Uterus (tissue), 4 donors: ENCODE measurements around the gene ZCCHC14. TPM values are rescaled to one million over a fixed set of nuclear protein-coding genes. Genes with fewer than 3 reads are reported as not detected.

Experiments used
- DNase-seq, 2 donors: peaks; one replicate each; pipeline ENCODE4 v3.0.0-alpha.2; 2019 to 2020
- H3K27ac ChIP-seq, 2 donors: fragments of 200-600 bp; sonication (generic); 1 replicate in 1 of 2; 2 replicates in 1 of 2; pipeline ENCODE4 v1.5.1; 2016 to 2018
- H3K27me3 ChIP-seq, 2 donors: fragments of 200-600 bp; sonication (generic); one replicate each; pipeline ENCODE4 v1.5.1; 2018 to 2019; ENCODE audit warnings: control low read depth in 1 of 2
- H3K36me3 ChIP-seq, 2 donors: fragments of 200-600 bp; sonication (generic); one replicate each; pipeline ENCODE4 v1.5.1; 2019; ENCODE audit warnings: control low read depth in 1 of 2
- H3K4me1 ChIP-seq, 2 donors: fragments of 200-600 bp; sonication (generic); one replicate each; pipeline ENCODE4 v1.5.1; 2018 to 2019; ENCODE audit warnings: control low read depth in 1 of 2
- H3K4me3 ChIP-seq, 2 donors: fragments of 200-600 bp; sonication (generic); 1 replicate in 1 of 2; 2 replicates in 1 of 2; pipeline ENCODE4 v1.5.1; 2018 to 2019; ENCODE audit warnings: mild to moderate bottlenecking in 1 of 2
- H3K9me3 ChIP-seq, 2 donors: fragments of 200-600 bp; sonication (generic); one replicate each; pipeline ENCODE4 v1.5.1; 2019; ENCODE audit warnings: control low read depth in 1 of 2
- CTCF ChIP-seq, 4 experiments: fragments of 200-600 bp in 2 of 4; fragments of 450-650 bp in 2 of 4; sonication (generic) in 2 of 4; IDR thresholded peaks; one replicate each; pipeline ENCODE4 v1.5.1; 2016 to 2019; ENCODE audit warnings: antibody characterized with exemption in 4 of 4, mild to moderate bottlenecking in 2 of 4, moderate library complexity in 1 of 4
- POLR2A ChIP-seq, 2 donors: fragments of 450-650 bp; IDR thresholded peaks; one replicate each; pipeline ENCODE4 v1.6.1; 2016; ENCODE audit warnings: antibody characterized with exemption in 2 of 2, mild to moderate bottlenecking in 1 of 2, moderate library complexity in 1 of 2
- intact Hi-C: fragments of 100-400 bp; cut with DNase I; formaldehyde crosslinking; loops from one replicate; pipeline ENCODE4 v1.15.1; 2023; ENCODE audit warnings: low total_unique reads
- total RNA-seq, 4 donors: library from RNA; depleted of rRNA in 3 of 4; stranded (reverse); fragments of >200 nt in 3 of 4; gene quantifications; one replicate each; pipeline versions ENCODE4 v1.1.0 to v1.2.4, GENCODE V29; 2014 to 2023
- donor health status: DM: yes; HTN: yes; CAD: no.

ZCCHC14 gene
- total RNA-seq, 4 donors from 2014 or later, result 9.2 to 33.0 (median 20.6) TPM

GRCh38 chr16:87540072-87540896 is 47.5 kb upstream of the ZCCHC14 start:
- H3K9me3 ChIP-seq, result no peaks in the 10 kb centered on the region
- H3K36me3 ChIP-seq, result no peaks in the 10 kb centered on the region
- H3K4me1 ChIP-seq, result no peaks in the 10 kb centered on the region
- H3K27me3 ChIP-seq, result peaks cover 0 to 13% of the 10 kb centered on the region in 2 donors
- intact Hi-C loops, result loop anchor here (5.0 kb wide), 1 partner anchor 123 kb away; no protein-coding TSS in a partner anchor
- no peak overlapping the region for H3K27ac ChIP-seq
- no peak for TF ChIP-seq POLR2A (IDR thresholded peaks at IDR 0.05)
- TF ChIP-seq CTCF (IDR thresholded peaks at IDR 0.05), result no peak
- H3K4me3 ChIP-seq, result no peak overlapping the region
- no peak for DNase-seq

- Histone ChIP-seq H3K9me3 (no peaks in the 10 kb centered on the region), H3K36me3 (no peaks in the 10 kb centered on the region), H3K4me3 (no peak overlapping the region), H3K4me1 (no peaks in the 10 kb centered on the region), H3K27me3 (peaks cover 0 to 13% of the 10 kb centered on the region in 2 donors), H3K27ac (no peak overlapping the region)
- no peak for TF ChIP-seq CTCF (IDR thresholded peaks at IDR 0.05)
- TF ChIP-seq POLR2A (IDR thresholded peaks at IDR 0.05), result no peak
- intact Hi-C loops, result no loop called here
- no peak for DNase-seq
These were observed 46.3 kb upstream of the ZCCHC14 start for GRCh38 chr16:87539113-87539512.

GRCh38 chr16:87538594-87538993 is 45.8 kb upstream of the ZCCHC14 start:
- no peak overlapping the region for H3K4me3 ChIP-seq
- H3K27me3 ChIP-seq, result peaks cover 0 to 13% of the 10 kb centered on the region in 2 donors
- H3K4me1 ChIP-seq, result no peaks in the 10 kb centered on the region
- intact Hi-C loops, result no loop called here
- peaks cover 0 to 2% of the 10 kb centered on the region in 2 donors for H3K9me3 ChIP-seq
- TF ChIP-seq POLR2A (IDR thresholded peaks at IDR 0.05) (no peak), CTCF (IDR thresholded peaks at IDR 0.05) (no peak)
- H3K36me3 ChIP-seq, result no peaks in the 10 kb centered on the region
- DNase-seq, result no peak
- H3K27ac ChIP-seq, result no peak overlapping the region

- H3K27me3 ChIP-seq, result peaks cover 0 to 13% of the 10 kb centered on the region in 2 donors
- H3K9me3 ChIP-seq, result peaks cover 0 to 7% of the 10 kb centered on the region in 2 donors
- no peaks in the 10 kb centered on the region for H3K36me3 ChIP-seq
- DNase-seq, result no peak
- H3K27ac ChIP-seq, result no peak overlapping the region
- H3K4me3 ChIP-seq, result no peak overlapping the region
- TF ChIP-seq CTCF (IDR thresholded peaks at IDR 0.05) (no peak), POLR2A (IDR thresholded peaks at IDR 0.05) (no peak)
- intact Hi-C loops, result no loop called here
- H3K4me1 ChIP-seq, result no peaks in the 10 kb centered on the region
These were observed 45.3 kb upstream of the ZCCHC14 start for GRCh38 chr16:87538160-87538559.

- H3K4me1 ChIP-seq, result no peaks in the 10 kb centered on the region
- no peak for DNase-seq
- intact Hi-C loops, result no loop called here
- no peak overlapping the region for H3K4me3 ChIP-seq
- H3K9me3 ChIP-seq, result peaks cover 0 to 10% of the 10 kb centered on the region in 2 donors
- TF ChIP-seq POLR2A (IDR thresholded peaks at IDR 0.05) (no peak), CTCF (IDR thresholded peaks at IDR 0.05) (no peak)
- no peak overlapping the region for H3K27ac ChIP-seq
- H3K36me3 ChIP-seq, result no peaks in the 10 kb centered on the region
- H3K27me3 ChIP-seq, result peaks cover 0 to 13% of the 10 kb centered on the region in 2 donors
These were observed 43.9 kb upstream of the ZCCHC14 start for GRCh38 chr16:87536795-87537142.
